ENCODE measurements around the gene ABCA6. TPM values are rescaled to one million over a fixed set of nuclear protein-coding genes. Genes with fewer than 3 reads are reported as not detected.

Gene ABCA6
- total RNA-seq, 2 donors from 2014 or later = not detected

DNA sequence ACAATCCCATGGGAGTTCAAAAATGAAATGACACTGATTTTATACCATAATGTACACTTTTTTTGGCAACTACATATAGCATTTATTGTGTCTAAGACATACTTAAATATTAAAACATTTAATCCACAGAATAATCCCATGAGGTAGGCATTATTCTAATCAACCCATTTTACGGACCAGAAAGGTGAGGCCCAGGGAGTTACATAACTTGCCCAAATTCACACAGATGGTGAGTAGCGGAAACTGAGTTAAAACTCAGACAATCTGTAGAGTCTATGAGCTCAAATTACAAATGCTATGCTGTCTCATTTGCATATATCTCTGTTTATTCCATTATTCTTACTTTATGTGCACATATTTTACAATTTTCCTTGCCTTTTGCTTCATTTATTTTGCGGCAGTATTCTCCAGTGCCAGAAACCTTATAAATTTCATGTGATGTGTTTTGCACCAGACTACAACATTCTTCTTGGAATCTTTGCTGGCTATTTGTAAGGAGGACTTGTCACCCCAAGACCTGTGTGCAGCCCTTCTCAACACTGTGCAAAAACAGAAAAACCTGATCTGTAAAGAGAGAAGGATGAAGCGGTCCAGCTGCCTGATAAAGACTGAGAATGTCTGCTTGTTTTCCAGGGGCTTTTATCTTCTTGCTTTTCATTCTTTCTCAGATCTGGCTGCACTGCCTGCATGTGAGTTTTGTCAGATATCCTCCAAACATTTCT is 78.7 kb downstream of the ABCA6 start:
- H3K4me3 ChIP-seq (ENCODE audit: low read length) = no peak overlapping the region

DNA sequence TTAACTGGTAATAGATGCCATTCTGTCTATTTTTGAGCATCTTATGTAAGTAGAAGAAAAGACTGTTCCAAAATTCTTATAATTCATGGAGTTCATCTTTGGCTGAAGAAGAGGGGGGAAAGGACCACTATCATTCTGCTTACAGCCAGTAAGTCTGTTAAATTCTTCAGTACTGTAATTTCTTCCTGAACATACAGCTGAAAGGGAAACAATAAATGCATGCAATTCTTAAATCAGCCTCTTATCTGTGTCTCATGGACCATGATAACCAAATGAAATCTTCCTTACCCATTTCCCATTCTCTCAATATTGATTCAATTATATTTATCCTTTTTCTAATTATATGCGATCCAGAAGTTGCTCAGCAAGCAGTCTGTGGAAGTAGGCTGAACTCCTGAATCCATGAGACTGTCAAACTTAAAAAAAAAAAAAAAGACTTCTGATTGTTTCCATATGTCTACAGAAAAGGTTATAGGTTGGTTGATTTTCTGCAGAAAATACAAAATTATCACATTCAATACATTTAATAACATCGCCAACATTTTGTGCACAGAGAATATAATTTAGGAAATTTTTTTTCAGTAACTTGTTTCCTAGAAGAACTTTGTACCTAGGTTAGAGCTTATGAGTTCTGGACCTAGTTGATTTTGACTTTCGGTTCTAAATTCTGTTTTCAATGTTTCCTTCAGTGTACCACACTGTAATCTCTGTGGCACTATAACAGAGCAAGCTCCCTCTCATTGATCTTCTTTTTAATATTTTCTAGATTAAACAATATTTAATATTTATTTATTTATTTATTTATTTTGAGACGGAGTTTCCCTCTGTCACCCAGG is 79.8 kb downstream of the ABCA6 start:
- TF ChIP-seq, protein P1, sequence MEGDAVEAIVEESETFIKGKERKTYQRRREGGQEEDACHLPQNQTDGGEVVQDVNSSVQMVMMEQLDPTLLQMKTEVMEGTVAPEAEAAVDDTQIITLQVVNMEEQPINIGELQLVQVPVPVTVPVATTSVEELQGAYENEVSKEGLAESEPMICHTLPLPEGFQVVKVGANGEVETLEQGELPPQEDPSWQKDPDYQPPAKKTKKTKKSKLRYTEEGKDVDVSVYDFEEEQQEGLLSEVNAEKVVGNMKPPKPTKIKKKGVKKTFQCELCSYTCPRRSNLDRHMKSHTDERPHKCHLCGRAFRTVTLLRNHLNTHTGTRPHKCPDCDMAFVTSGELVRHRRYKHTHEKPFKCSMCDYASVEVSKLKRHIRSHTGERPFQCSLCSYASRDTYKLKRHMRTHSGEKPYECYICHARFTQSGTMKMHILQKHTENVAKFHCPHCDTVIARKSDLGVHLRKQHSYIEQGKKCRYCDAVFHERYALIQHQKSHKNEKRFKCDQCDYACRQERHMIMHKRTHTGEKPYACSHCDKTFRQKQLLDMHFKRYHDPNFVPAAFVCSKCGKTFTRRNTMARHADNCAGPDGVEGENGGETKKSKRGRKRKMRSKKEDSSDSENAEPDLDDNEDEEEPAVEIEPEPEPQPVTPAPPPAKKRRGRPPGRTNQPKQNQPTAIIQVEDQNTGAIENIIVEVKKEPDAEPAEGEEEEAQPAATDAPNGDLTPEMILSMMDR (conservative IDR thresholded peaks at IDR 0.05) = no peak
- no peak overlapping the region for H3K4me3 ChIP-seq (ENCODE audit: low read length)
- H3K9ac ChIP-seq (ENCODE audit: extremely low read depth, low read length, poor library complexity, severe bottlenecking) = no peak overlapping the region
- Mint-ChIP-seq H3K4me3 (no peak overlapping the region), H3K4me1 (peaks cover 4% of the 10 kb centered on the region), H3K36me3 (ENCODE audit: low read depth) (no peaks in the 10 kb centered on the region), H3K9me3 (no peaks in the 10 kb centered on the region), H3K27ac (no peak overlapping the region), H3K27me3 (ENCODE audit: insufficient read depth) (peaks cover 16% of the 10 kb centered on the region)
- H3K4me1 ChIP-seq (ENCODE audit: control insufficient read depth, insufficient read depth, low read length) = no peaks in the 10 kb centered on the region
- peaks cover 32% of the 10 kb centered on the region for H3K27me3 ChIP-seq (ENCODE audit: control insufficient read depth, insufficient read depth, low read length, poor library complexity, severe bottlenecking)
- H3K27ac ChIP-seq (ENCODE audit: low read depth, low read length) = no peak overlapping the region
- no peak for DNase-seq
- H3K36me3 ChIP-seq (ENCODE audit: control insufficient read depth, insufficient read depth, low read length) = no peaks in the 10 kb centered on the region
- no peaks in the 10 kb centered on the region for H3K9me3 ChIP-seq (ENCODE audit: control insufficient read depth, low read length)
- WGBS, 2 experiments (ENCODE audit: insufficient coverage in 1 of 2, insufficient read length in 1 of 2) = 93% methylated on average over 4 of the region's 4 CpGs; no CpG with 5 or more reads in 1 of the 2 experiments

More for the DNA sequence above, 78.7 kb downstream of the ABCA6 start:
- 84 to 97% methylated on average over 3 to 4 of the region's 4 CpGs for WGBS, 2 experiments (ENCODE audit: insufficient coverage in 1 of 2, insufficient read length in 1 of 2)
- TF ChIP-seq, protein P1 (conservative IDR thresholded peaks at IDR 0.05) = no peak
- H3K27ac ChIP-seq (ENCODE audit: low read depth, low read length) = no peak overlapping the region
- H3K9me3 ChIP-seq (ENCODE audit: control insufficient read depth, low read length) = no peaks in the 10 kb centered on the region
- no peaks in the 10 kb centered on the region for H3K36me3 Mint-ChIP-seq (ENCODE audit: low read depth)
- no peak overlapping the region for H3K27ac Mint-ChIP-seq
- no peak for DNase-seq
- no peak overlapping the region for H3K9ac ChIP-seq (ENCODE audit: extremely low read depth, low read length, poor library complexity, severe bottlenecking)
- H3K4me1 Mint-ChIP-seq = peaks cover 4% of the 10 kb centered on the region
- no peaks in the 10 kb centered on the region for H3K36me3 ChIP-seq (ENCODE audit: control insufficient read depth, insufficient read depth, low read length)
- H3K9me3 Mint-ChIP-seq = no peaks in the 10 kb centered on the region
- H3K4me3 Mint-ChIP-seq = no peak overlapping the region
- peaks cover 32% of the 10 kb centered on the region for H3K27me3 ChIP-seq (ENCODE audit: control insufficient read depth, insufficient read depth, low read length, poor library complexity, severe bottlenecking)
- peaks cover 16% of the 10 kb centered on the region for H3K27me3 Mint-ChIP-seq (ENCODE audit: insufficient read depth)
- no peaks in the 10 kb centered on the region for H3K4me1 ChIP-seq (ENCODE audit: control insufficient read depth, insufficient read depth, low read length)

DNA sequence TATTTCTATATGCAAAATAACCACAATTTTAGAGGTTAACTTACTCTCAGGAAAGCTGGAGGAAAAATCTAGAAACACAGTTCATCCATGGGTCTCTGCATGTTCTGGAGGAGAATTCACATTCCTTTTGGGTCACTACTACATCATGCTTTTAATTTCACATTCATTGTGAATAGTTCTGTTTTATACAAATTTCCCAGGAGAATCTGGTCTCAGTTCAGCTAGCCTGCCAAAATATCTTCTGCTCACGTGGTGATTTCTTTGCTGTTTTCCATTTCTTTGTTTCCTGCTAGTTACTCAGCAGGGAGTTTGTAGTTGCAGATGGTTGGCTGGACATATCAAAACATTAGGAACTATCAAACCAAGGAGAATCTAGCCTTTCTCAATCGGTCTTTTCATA is 80.9 kb downstream of the ABCA6 start, which contains the start of gene ABCA9:
Gene ABCA9, minus strand, starts transcription at position 106 of the 400 bp plus-strand sequence. CDS start 9,801 bp downstream, outside the sequence.
- no peaks in the 10 kb centered on the region for H3K36me3 ChIP-seq (ENCODE audit: control insufficient read depth, insufficient read depth, low read length)
- peaks cover 16% of the 10 kb centered on the region for H3K27me3 Mint-ChIP-seq (ENCODE audit: insufficient read depth)
- peaks cover 4% of the 10 kb centered on the region for H3K4me1 Mint-ChIP-seq
- no peak for DNase-seq
- H3K4me3 Mint-ChIP-seq = no peak within 1 kb of the TSS
- H3K9me3 ChIP-seq (ENCODE audit: control insufficient read depth, low read length) = peaks cover 6% of the 10 kb centered on the region
- no peaks in the 10 kb centered on the region for H3K4me1 ChIP-seq (ENCODE audit: control insufficient read depth, insufficient read depth, low read length)
- H3K27ac ChIP-seq (ENCODE audit: low read depth, low read length) = no peak within 1 kb of the TSS
- no peak within 1 kb of the TSS for H3K9ac ChIP-seq (ENCODE audit: extremely low read depth, low read length, poor library complexity, severe bottlenecking)
- H3K27ac Mint-ChIP-seq = no peak within 1 kb of the TSS
- TF ChIP-seq, protein P1 (conservative IDR thresholded peaks at IDR 0.05) = no peak
- peaks cover 32% of the 10 kb centered on the region for H3K27me3 ChIP-seq (ENCODE audit: control insufficient read depth, insufficient read depth, low read length, poor library complexity, severe bottlenecking)
- peaks cover 6% of the 10 kb centered on the region for H3K9me3 Mint-ChIP-seq
- no peak within 1 kb of the TSS for H3K4me3 ChIP-seq (ENCODE audit: low read length)
- H3K36me3 Mint-ChIP-seq (ENCODE audit: low read depth) = no peaks in the 10 kb centered on the region
- 83% methylated on average over 2 of the region's 2 CpGs; no CpG with 5 or more reads in 1 of the 2 experiments for WGBS, 2 experiments (ENCODE audit: insufficient coverage in 1 of 2, insufficient read length in 1 of 2)
